GM18498 (cell line): Measurements from ENCODE around the gene MTHFD2L.
A peak's percentile ranks its signal among the peaks of the same experiment; 100 is the strongest.

Experiments
- ATAC-seq: cut with Tn5 transposase; IDR thresholded peaks from one replicate; pipeline ENCODE4 v1.9.1; 2021; ENCODE audit warnings: mild to moderate bottlenecking, moderate library complexity; ENCODE audit not compliant: unreplicated experiment

MTHFD2L gene

GRCh38 chr4:74235135-74235534, 77.2 kb downstream of the MTHFD2L start:
- peak; percentile 90 for ATAC-seq

DNA sequence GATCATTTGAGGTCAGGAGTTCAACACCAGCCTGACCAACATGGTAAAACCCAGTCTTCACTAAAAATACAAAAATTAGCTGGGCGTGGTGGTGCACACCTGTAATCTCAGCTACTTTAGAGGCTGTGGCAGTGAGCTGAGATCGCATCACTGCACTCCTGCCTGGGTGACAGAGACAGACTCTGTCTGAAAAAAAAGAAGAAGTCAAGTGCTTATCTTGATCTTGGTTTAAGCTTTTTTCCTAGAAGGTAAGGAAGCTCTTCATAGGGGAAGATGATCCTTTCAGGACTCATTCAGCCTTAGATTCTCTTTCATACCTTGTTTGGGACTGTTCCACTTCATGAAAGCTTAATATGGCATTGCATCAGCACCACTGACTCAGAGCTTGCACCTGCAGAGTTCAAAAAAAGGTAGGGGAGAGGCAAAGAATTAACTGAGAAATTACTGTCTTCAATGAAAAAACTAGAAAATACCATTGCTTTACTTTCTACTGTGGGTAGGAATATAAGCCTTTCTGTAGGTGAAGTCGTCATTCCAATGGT, 79.6 kb downstream of the MTHFD2L start:
- no peak for ATAC-seq

- no peak for ATAC-seq
Observed at GRCh38 chr4:74244049-74244448, 86.1 kb downstream of the MTHFD2L start.

DNA sequence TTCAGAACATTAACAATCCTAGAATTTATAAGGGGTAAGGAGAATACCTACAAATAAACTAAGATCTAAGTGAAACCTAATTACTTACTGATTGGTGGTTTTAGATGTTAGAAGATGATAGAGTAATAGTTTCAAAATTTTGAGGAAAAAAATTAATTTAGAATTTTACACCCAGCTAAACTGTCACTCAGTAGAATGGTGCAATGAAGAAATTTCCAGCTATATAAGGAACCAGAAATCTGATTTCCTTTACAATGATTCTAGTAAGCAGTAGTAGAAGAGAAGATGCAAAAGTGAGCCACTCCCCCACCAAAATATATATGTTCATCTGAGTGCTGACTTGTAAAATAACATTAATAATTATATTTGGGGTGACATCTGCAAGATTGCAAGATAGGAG, 95.0 kb downstream of the MTHFD2L start:
- no peak for ATAC-seq

DNA sequence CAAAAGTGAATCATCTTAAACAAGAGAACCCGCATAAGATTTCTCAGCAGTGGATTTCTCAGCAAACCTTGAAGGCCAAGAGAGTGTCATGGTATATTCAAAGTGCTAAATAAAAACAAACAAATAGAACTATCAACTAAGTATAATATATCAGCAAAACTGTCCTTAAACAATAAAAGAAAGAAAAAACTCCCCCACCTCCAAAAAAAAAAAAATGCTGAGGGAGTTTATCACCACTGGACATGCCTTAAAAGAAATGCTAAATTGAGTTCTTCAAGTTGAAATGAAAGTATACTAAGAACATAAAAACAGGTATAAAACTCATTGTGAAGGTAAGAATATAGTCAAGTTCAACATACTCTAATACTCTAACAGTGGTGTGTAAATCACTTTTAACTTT, 96.5 kb downstream of the MTHFD2L start:
- no peak for ATAC-seq

DNA sequence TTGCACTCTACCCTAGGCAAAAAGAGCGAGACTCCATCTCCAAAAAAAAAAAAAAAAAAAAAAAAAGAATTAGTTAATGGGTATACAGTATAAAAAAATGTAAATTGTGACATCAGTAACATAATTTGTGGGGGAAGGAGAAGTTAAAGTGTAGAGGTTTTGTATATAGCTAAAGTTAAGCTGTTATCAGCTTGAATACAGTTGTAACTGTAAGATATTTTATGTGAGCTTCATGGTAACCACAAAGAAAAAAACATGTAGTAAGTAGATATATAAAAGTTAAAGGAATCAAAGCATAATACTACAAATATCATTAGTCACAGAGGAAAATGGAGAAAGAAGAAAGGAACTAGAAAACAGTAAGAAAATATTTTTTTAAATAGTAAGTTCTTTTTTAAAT, 97.2 kb downstream of the MTHFD2L start:
- ATAC-seq = no peak

DNA sequence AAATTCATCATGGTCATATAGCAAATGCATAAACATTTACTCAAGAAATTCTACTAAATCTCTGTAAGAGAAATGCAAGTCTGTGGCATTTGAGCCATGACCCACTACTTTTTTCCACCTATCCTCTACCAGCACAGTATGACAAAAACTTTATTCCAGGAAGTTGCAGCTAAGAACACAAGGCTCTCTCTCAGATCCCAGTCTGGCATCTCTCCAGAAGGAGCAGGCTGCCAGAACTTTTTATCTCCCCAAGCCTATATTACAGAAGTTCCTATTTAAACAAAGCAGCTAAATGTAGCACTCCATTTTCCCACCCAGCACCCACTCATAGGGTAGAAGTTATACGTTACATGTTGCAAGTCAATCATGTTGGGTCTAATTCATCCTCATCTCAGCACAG, 101.0 kb downstream of the MTHFD2L start:
- no peak for ATAC-seq

- no peak for ATAC-seq
Observed at GRCh38 chr4:74260036-74260435, 102.1 kb downstream of the MTHFD2L start.

- ATAC-seq = no peak
Observed at GRCh38 chr4:74262522-74262921, 104.6 kb downstream of the MTHFD2L start.

GRCh38 chr4:74263551-74263950, 105.6 kb downstream of the MTHFD2L start:
- no peak for ATAC-seq

DNA sequence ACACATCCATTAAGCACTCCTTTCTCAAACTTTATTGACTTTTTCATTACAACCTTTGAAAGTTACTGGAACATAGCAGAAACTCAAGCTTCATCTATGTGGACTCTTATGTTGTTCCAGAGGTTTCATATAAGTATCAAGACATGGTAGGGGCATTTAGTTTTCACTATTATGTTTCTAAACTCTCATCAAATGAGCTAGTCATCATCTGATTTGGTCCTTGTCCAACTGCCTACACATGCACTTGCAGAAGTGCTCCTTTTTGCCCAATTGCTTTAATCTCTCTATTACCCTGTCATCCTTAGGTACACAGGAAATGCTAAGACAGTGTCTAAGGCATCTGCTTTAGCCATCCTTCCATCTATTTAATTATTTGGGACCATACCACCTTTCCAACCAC, 108.2 kb downstream of the MTHFD2L start:
- ATAC-seq = no peak

GRCh38 chr4:74267998-74268606, 110.2 kb downstream of the MTHFD2L start:
- ATAC-seq = no peak

- ATAC-seq = no peak
Observed at GRCh38 chr4:74268643-74269042, 110.7 kb downstream of the MTHFD2L start.

- no peak for ATAC-seq
Observed at GRCh38 chr4:74278490-74278889, 120.6 kb downstream of the MTHFD2L start.

- ATAC-seq = no peak
Observed at GRCh38 chr4:74279716-74280115, 121.8 kb downstream of the MTHFD2L start.

DNA sequence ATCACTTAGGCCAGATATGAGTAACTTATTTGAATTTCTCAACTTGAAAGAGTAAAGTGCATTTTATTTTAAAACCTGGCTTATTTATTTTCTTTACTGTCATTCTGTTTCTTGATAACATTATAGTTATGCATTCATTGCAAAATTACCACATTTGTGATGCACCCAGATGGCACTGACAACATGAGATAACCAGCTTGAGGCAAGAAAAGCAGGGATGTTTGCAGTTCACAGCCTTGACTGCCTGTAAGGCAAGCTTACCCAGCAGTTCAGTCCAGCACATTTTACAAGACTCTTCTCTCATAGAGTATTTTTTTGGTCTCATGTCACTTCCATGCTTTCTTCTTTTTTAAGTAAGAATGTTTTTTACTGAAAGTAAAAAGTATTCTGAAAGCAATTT, 125.0 kb downstream of the MTHFD2L start:
- no peak for ATAC-seq

- no peak for ATAC-seq
Observed at GRCh38 chr4:74283614-74284013, 125.7 kb downstream of the MTHFD2L start.

DNA sequence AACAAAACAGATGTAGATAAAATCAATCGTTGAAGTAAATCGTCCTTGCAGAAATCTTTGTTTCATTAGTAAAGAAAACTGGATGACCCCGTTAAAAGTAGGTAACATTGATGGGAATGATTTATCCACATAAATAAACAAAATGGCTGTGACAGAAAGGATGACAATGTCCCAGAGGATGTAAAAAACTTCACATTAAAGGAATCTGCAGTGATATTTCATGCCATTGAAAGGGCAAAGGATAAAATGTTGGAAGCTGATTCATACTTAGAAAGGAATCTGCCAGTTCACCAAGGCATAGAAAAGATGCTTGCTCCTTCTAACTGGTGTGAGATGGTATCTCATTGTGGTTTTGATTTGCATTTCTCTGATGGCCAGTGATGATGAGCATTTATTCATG, 126.1 kb downstream of the MTHFD2L start:
- no peak for ATAC-seq

GRCh38 chr4:74287164-74287563, 129.2 kb downstream of the MTHFD2L start:
- ATAC-seq = no peak

DNA sequence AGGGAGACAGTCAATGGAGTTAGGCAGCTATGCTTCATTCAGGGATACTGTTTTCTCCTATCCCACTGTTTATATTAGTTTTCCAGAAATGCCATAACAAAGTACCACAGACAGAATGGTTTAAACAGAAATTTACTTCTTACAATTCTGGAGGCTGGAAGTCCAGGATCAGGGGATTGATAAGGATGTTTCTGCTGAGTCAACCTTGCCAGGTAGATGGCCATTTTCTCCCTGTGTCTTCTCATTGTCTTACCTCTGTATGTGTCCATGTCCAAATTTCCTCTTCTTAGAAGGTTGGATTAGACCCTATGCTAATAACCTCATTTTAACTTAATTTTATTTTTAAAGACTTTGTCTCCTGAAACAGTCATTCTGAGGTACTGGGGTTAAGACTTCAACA, 129.9 kb downstream of the MTHFD2L start:
- ATAC-seq = no peak

GRCh38 chr4:74291471-74291870, 133.6 kb downstream of the MTHFD2L start:
- ATAC-seq = no peak

DNA sequence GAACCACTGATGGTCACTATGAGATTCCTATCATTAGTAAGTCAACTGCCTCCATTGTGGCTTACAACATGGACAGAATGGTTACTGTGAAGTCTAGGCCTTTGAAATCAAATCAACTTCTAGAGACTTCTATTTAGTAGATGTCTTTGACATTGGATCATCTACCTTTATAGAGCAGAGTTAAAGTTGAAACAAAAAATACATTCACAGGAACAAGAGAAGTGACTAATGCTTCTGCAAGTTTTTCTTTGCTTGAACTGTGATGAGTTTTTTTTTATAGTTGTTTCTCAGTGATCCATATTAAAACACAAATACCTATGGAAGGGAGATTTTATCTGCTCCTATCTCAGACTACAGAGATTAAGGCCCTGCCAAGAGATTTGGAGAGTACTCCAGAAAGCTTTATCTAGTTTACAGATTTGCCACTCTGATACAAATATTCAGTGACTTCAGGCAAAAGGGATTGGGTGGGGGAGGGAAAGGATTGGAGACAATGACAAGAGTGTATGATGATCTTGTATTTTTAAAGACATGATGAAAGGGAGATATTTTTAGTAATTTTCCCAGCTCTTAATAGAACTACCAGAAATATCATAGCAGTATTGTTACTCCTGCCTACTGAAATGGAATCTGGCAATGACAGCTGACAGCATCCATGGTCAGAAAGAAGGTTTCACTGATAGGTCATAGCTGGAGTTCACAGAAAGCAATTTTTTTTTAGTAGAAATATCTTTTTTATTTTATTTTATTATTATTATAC, 134.4 kb downstream of the MTHFD2L start:
- no peak for ATAC-seq
